Transverse colon (tissue), 4 donors: ENCODE measurements around the gene PRSS50. TPM values are rescaled to one million over a fixed set of nuclear protein-coding genes. Genes with fewer than 3 reads are reported as not detected.
"Not testable (repeated sequence)": the region's sequence is repeated elsewhere in the genome, so short reads cannot be mapped to it uniquely, and the experiment has no call there.

Source experiments
- DNase-seq: peaks from one replicate; pipeline ENCODE4 v3.0.0-alpha.2; 2019
- H3K27ac ChIP-seq, 4 donors: fragments of 200-600 bp; sonication (generic); 2 replicates each; pipeline ENCODE4 v1.5.1; 2016 to 2018; ENCODE audit warnings: inconsistent platforms in 4 of 4
- H3K27me3 ChIP-seq: fragments of 200-600 bp; sonication (generic); 2 replicates; pipeline ENCODE4 v1.5.1; 2017; ENCODE audit warnings: inconsistent platforms
- H3K36me3 ChIP-seq, 4 donors: fragments of 200-600 bp; sonication (generic); 2 replicates each; pipeline ENCODE4 v1.5.1; 2017 to 2019; ENCODE audit warnings: inconsistent platforms in 4 of 4
- H3K4me1 ChIP-seq, 4 donors: fragments of 200-600 bp; sonication (generic); 2 replicates each; pipeline ENCODE4 v1.5.1; 2017 to 2020; ENCODE audit warnings: inconsistent platforms in 4 of 4
- H3K4me3 ChIP-seq, 4 donors: fragments of 200-600 bp; sonication (generic); 1 replicate in 1 of 4; 2 replicates in 3 of 4; pipeline versions ENCODE4 v1.5.1 to v1.6.1; 2017 to 2019; ENCODE audit warnings: inconsistent platforms in 4 of 4
- H3K9me3 ChIP-seq, 2 donors: fragments of 200-600 bp; sonication (generic); 2 replicates each; pipeline ENCODE4 v1.5.1; 2017 to 2019; ENCODE audit warnings: inconsistent platforms in 2 of 2
- CTCF ChIP-seq, 5 experiments: fragments of 200-600 bp in 3 of 5; fragments of 450-650 bp in 2 of 5; sonication (generic) in 3 of 5; IDR thresholded peaks; 1 replicate in 2 of 5; 2 replicates in 3 of 5; pipeline ENCODE4 v1.5.1; 2016 to 2017; ENCODE audit warnings: antibody characterized with exemption in 5 of 5, inconsistent platforms in 3 of 5, mild to moderate bottlenecking in 2 of 5, moderate library complexity in 1 of 5
- EP300 ChIP-seq: sonication (generic); formaldehyde crosslinking; IDR thresholded peaks from one replicate; pipeline ENCODE4 v1.6.1; 2017; ENCODE audit warnings: antibody characterized with exemption, low read depth
- POLR2A ChIP-seq: fragments of 450-650 bp; IDR thresholded peaks from one replicate; pipeline ENCODE4 v1.6.1; 2016; ENCODE audit warnings: antibody characterized with exemption, mild to moderate bottlenecking, moderate library complexity
- POLR2AphosphoS5 ChIP-seq, 3 donors: sonication (generic); formaldehyde crosslinking; IDR thresholded peaks; one replicate each; pipeline ENCODE4 v1.6.1; 2016; ENCODE audit warnings: antibody characterized with exemption in 3 of 3
- WGBS, 2 donors: methylation state at CpG; one replicate each; pipeline ENCODE4 v1.1.5; 2018; ENCODE audit warnings: low coverage in 1 of 2; 5-methylcytosine and 5-hydroxymethylcytosine counted together
- in situ Hi-C, 4 donors: fragments of 200-750 bp; cut with MboI; loops; one replicate each; pipeline versions ENCODE4 v1.15.0 to v1.15.1; 2017; ENCODE audit warnings: low sequenced_read_pairs in 3 of 4, low pct_ligation_motif_present in 1 of 4, low pct_unique_long_range_greater_than_20kb in 1 of 4
- intact Hi-C: fragments of 100-400 bp; cut with DNase I; formaldehyde crosslinking; loops from one replicate; pipeline ENCODE4 v1.15.1; 2023; ENCODE audit warnings: low total_unique reads
- total RNA-seq, 4 donors: library from RNA; depleted of rRNA; stranded (reverse); fragments of >200 nt; gene quantifications; one replicate each; pipeline ENCODE4 v1.1.0, GENCODE V29; 2016

Gene PRSS50
- total RNA-seq, 4 donors from 2014 or later = 0.14 TPM; not detected in 3

GRCh38 chr3:46742992-46743585 lies 25.4 kb upstream of the PRSS50 start:
- no peak for DNase-seq
- TF ChIP-seq POLR2AphosphoS5 (IDR thresholded peaks at IDR 0.05) (no peak), CTCF (IDR thresholded peaks at IDR 0.05) (no peak), POLR2A (no peak), EP300 (no peak)
- Histone ChIP-seq H3K27me3 (no peaks in the 10 kb centered on the region), H3K36me3 (no peaks in the 10 kb centered on the region), H3K4me1 (no peaks in the 10 kb centered on the region), H3K4me3 (no peak overlapping the region), H3K27ac (no peak overlapping the region), H3K9me3 (no peaks in the 10 kb centered on the region)
- in situ Hi-C loops (no loop called here), intact Hi-C loops (no loop called here)
- 70 to 80% methylated on average over 10 to 12 of the region's 12 CpGs for WGBS, 2 donors

GRCh38 chr3:46739565-46739964 lies 21.9 kb upstream of the PRSS50 start:
- in situ Hi-C loops, H3K27ac ChIP-seq, H3K9me3 ChIP-seq, H3K4me3 ChIP-seq, H3K27me3 ChIP-seq, DNase-seq, intact Hi-C loops, H3K4me1 ChIP-seq, H3K36me3 ChIP-seq: not testable (repeated sequence)
- 97 to 100% methylated on average over 2 to 3 of the region's 3 CpGs for WGBS, 2 donors

GRCh38 chr3:46737329-46737731 lies 19.7 kb upstream of the PRSS50 start:
- Histone ChIP-seq H3K4me1 (no peaks in the 10 kb centered on the region), H3K27me3 (no peaks in the 10 kb centered on the region), H3K9me3 (no peaks in the 10 kb centered on the region), H3K27ac (no peak overlapping the region), H3K4me3 (no peak overlapping the region), H3K36me3 (no peaks in the 10 kb centered on the region)
- intact Hi-C loops = no loop called here
- no peak for TF ChIP-seq POLR2AphosphoS5 (IDR thresholded peaks at IDR 0.05)
- TF ChIP-seq POLR2A = no peak
- no peak for TF ChIP-seq CTCF (IDR thresholded peaks at IDR 0.05)
- TF ChIP-seq EP300 = no peak
- WGBS, 2 donors = 51% methylated on average over 4 of the region's 4 CpGs; no CpG with 5 or more reads in 1 of the 2 donors
- in situ Hi-C loops = no loop called here
- no peak for DNase-seq

GRCh38 chr3:46736006-46736872 lies 18.6 kb upstream of the PRSS50 start:
- Histone ChIP-seq H3K4me1 (no peaks in the 10 kb centered on the region), H3K9me3 (no peaks in the 10 kb centered on the region), H3K27ac (no peak overlapping the region), H3K36me3 (no peaks in the 10 kb centered on the region), H3K4me3 (no peak overlapping the region), H3K27me3 (no peaks in the 10 kb centered on the region)
- no peak for TF ChIP-seq POLR2A
- no peak for TF ChIP-seq EP300
- no peak for TF ChIP-seq CTCF (IDR thresholded peaks at IDR 0.05)
- TF ChIP-seq POLR2AphosphoS5 (IDR thresholded peaks at IDR 0.05) = no peak
- no peak for DNase-seq
- 60 to 86% methylated on average over 1 to 20 of the region's 20 CpGs for WGBS, 2 donors
- in situ Hi-C loops (no loop called here), intact Hi-C loops (no loop called here)
